Measurements from ENCODE around the gene GZMA.

The GZMA gene

DNA sequence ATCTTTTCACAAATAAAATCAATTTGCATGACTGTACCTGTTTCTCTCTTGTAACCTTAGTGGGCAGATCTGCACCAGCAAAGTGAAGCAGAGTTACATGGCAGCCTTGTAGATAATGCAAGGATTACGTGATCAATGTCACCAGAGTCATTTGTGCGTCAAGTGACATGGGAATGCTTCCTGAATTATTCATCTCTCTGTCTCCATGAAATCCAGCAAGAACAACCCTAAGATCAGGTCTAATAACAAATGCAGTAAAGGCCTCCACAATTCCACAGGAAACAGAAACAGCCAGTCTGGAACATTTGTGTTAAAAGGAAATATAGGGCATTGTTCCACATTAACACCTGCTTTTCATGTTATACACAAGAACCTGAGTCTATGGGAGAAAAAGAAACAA lies 7.8 kb downstream of the GZMA start:
- no peak for DNase-seq

DNA sequence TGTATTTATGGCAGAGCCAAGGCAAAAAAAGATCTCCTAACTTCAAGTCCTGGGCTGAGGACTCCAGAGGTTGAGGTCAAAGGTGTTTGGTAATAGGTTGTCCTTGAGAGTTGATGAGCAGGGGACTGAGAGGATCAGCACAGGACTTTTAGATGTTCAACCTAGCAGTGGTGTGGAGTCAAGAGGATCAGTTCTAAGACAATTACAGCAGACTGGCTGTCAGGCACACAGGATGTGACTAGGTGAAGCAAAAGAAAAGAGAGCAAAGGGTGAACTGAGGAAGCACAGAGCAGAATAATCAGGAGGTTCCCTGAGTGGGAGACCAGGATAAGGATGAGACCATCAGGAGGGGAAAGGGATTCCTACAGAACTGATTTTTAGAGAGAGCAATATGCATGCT lies 10.9 kb downstream of the GZMA start:
- no peak for DNase-seq

- DNase-seq = no peak
Measured at GRCh38 chr5:55114061-55114460, 11.6 kb downstream of the GZMA start.

DNA sequence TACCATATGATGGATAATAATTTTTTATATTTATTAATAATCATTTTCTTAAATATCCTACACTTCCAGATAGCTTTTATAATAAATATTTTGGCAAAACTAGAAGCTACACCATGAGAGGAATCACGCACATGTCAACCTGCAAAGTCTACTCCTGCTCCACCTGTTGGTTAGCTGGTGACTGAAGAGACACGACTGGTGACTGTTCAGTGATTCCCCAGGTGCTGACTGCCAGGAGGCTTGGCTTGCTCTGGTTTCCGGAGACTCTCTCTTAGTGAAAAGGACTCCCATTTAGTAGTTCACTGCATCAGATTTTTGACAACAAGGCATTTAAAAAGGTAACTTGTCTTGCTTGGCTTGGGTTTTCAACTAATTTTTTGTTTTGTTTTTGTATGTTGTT lies 20.9 kb downstream of the GZMA start:
- DNase-seq = no peak

DNA sequence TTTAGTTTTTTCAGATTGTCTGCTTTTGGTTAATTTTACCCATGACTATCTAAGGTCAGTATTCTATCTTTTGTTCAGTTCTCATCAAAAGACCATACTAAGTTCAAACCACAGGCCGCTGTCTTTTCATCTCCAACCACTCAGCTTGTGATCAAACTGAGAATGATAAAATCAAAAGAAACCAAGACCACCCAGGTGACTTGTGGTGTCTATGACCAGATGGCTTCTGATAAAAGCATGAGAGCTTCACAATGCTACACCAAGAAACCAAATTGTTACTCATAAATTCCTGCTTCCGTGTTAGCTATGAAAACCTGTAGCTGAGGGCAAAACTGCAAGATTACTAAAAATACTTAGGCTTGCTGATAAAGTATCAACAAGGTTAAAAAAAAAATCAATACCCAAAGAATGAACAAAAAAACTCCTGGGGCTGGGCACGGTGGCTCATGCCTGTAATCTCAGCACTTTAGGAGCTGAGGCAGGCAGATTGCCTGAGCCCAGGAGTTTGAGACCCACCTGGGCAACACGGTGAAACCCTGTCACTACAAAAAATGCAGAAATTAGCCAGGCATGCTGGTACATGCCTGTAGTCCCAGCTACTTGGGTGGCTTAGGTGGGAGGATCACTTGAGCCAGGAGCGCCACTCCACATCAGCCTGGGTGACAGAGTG lies 31.7 kb downstream of the GZMA start:
- DNase-seq = no peak

GRCh38 chr5:55136521-55136920 lies 34.1 kb downstream of the GZMA start:
- no peak for DNase-seq

DNA sequence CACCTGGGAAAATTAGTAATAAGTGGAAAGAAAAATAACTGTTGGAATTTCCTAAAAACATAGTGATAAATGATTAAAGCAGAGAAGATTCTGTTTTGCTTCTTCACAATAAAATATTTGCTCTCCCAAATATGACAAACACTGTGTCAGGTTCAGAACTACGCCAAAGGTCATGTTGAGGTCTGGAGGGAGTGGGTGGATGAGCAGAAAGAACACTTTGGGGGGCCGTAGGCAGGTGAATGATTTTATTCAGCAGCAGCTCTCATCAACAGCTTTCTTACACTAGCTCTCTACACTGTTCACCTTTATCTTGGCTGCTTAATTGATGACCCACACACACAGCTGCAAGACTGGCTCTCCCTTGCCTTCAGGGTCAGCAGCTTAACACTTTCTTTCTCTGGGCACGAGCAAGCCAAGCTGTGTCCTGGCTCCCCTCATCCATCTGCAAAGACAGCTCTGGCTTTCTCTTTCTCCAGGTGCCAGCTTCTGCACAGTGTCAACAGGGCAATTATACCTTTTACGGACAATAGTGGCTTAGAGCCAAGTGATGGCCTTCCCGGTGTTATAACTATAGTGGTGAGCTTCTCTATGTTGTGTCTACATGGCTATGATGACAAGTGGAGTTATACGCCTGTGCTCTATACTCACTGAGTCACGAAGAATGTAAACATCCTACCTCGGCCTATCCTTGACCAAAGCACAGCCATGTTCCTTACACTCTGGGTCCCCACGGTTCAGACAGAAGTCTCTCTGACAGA lies 38.6 kb downstream of the GZMA start:
- DNase-seq = no peak

GRCh38 chr5:55141945-55142690 lies 39.7 kb downstream of the GZMA start:
- DNase-seq = no peak

DNA sequence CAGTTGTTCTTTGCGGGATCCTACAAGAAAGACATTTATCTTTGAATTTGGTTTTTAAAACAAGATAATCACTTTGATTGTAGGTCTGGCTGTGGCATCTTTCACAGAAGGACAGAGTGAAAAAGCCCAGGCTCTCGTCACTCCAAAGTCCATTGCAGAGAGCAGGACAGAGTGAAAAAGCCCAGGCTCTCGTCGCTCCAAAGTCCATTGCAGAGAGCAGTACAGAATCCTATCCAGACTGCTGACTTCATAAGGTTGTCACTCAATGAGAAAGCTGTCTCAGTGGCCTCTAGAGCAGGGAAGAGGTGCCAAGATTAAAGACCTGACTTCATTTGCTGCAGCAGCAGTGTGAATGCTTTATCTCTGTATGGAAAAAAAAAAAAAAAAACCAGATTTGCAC lies 41.2 kb downstream of the GZMA start:
- no peak for DNase-seq

DNA sequence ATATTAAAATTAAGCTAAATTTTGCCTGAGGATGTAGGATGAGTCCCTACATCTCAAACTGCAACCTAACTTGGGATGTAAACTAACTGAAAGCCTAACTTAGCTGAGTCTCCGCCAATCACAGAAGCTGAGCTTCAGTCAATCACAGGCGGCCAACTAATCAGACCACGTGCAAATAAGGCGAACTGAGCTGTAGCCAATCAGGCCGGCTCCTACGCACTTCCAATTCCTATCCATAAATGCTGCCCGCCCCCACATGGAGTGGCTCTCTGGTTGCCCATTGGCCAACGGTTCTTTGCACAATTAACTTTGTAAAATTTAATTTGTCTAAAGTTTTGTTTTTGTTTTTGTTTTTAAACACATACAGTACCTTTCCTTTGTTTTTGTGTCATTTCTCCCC lies 43.6 kb downstream of the GZMA start:
- no peak for DNase-seq

GRCh38 chr5:55146543-55147151 lies 44.2 kb downstream of the GZMA start:
- DNase-seq = peak; percentile 85 to 90 (median 88)

DNA sequence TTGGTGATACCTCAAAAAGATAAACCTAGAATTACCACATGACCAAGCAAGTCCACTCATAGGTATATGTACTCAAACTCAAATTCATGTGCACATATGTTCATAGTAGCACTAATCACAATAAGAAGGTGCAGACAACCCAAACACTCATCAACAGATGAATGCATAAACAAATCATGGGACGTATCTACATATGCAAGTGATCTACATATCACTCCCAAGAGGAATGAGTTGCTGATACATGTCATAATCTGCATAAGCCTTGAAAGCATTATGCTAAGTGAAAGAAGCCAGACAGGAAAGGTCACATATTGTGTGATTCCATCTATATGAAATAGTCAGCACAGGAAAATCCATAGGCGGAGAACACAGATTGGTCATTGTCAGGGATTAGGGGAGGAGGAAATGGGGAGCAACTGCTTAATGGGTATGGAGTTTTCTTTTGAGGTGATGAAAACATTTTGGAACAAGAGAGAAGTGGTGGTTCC lies 46.9 kb downstream of the GZMA start:
- DNase-seq = no peak

GRCh38 chr5:55151923-55152842 lies 49.7 kb downstream of the GZMA start:
- DNase-seq = no peak

- DNase-seq = no peak
Measured at GRCh38 chr5:55154873-55155272, 52.4 kb downstream of the GZMA start.

Measured in suppressor macrophage (primary cell).